GM18517 (cell line): ENCODE data around the gene PAQR6.
"Not testable (repeated sequence)": the region's sequence is repeated elsewhere in the genome, so short reads cannot be mapped to it uniquely, and the experiment has no call there.

Experiments used
- ATAC-seq: cut with Tn5 transposase; IDR thresholded peaks from one replicate; pipeline ENCODE4 v1.9.1; 2021; ENCODE audit warnings: mild to moderate bottlenecking, moderate library complexity; ENCODE audit not compliant: unreplicated experiment

The PAQR6 gene

GRCh38 chr1:156233426-156234127 lies 14.3 kb downstream of the PAQR6 start:
- ATAC-seq = no peak

GRCh38 chr1:156232201-156232894 lies 15.5 kb downstream of the PAQR6 start:
- ATAC-seq = no peak

GRCh38 chr1:156230473-156230837 lies 17.4 kb downstream of the PAQR6 start:
- no peak for ATAC-seq

- ATAC-seq = no peak
Observed at GRCh38 chr1:156229809-156230472, 17.9 kb downstream of the PAQR6 start.

GRCh38 chr1:156228501-156228900 lies 19.4 kb downstream of the PAQR6 start:
- no peak for ATAC-seq

- peak; percentile 10 for ATAC-seq
Observed at GRCh38 chr1:156226782-156227181, 21.1 kb downstream of the PAQR6 start.

- ATAC-seq = peak; percentile 63
Observed at GRCh38 chr1:156226116-156226538, 21.7 kb downstream of the PAQR6 start.

- ATAC-seq = peak; percentile 7
Observed at GRCh38 chr1:156225677-156226014, 22.2 kb downstream of the PAQR6 start.

GRCh38 chr1:156221986-156222692 lies 25.7 kb downstream of the PAQR6 start:
- ATAC-seq = no peak

- no peak for ATAC-seq
Observed at GRCh38 chr1:156220226-156220625, 27.6 kb downstream of the PAQR6 start.

GRCh38 chr1:156217871-156218270 lies 30.0 kb downstream of the PAQR6 start:
- ATAC-seq = no peak

- ATAC-seq = not testable (repeated sequence)
Observed at GRCh38 chr1:156216361-156217086, 31.3 kb downstream of the PAQR6 start.

- ATAC-seq = no peak
Observed at GRCh38 chr1:156214024-156214748, 33.7 kb downstream of the PAQR6 start.

GRCh38 chr1:156213644-156213966 lies 34.3 kb downstream of the PAQR6 start:
- ATAC-seq = no peak

GRCh38 chr1:156212833-156213643 lies 34.8 kb downstream of the PAQR6 start, which contains the start of gene PMF1:
Gene PMF1 (plus strand): TSS chr1:156213007. CDS start chr1:156213016, 9 bp downstream.
- ATAC-seq = peak; percentile 81

- no peak for ATAC-seq
Observed at GRCh38 chr1:156212130-156212529, 35.7 kb downstream of the PAQR6 start.

GRCh38 chr1:156211243-156211642 lies 36.6 kb downstream of the PAQR6 start:
- ATAC-seq = no peak

GRCh38 chr1:156204686-156205085 lies 43.2 kb downstream of the PAQR6 start:
- ATAC-seq = no peak

GRCh38 chr1:156203331-156203730 lies 44.5 kb downstream of the PAQR6 start:
- no peak for ATAC-seq
